Measurements from ENCODE around the gene FOXF1. TPM values are rescaled to one million over a fixed set of nuclear protein-coding genes. Genes with fewer than 3 reads are reported as not detected.

The FOXF1 gene
- total and polyA plus RNA-seq, 2 donors (not counting 1 experiment from before 2014, with no cell fraction given), result 14.0 to 31.5 TPM

DNA sequence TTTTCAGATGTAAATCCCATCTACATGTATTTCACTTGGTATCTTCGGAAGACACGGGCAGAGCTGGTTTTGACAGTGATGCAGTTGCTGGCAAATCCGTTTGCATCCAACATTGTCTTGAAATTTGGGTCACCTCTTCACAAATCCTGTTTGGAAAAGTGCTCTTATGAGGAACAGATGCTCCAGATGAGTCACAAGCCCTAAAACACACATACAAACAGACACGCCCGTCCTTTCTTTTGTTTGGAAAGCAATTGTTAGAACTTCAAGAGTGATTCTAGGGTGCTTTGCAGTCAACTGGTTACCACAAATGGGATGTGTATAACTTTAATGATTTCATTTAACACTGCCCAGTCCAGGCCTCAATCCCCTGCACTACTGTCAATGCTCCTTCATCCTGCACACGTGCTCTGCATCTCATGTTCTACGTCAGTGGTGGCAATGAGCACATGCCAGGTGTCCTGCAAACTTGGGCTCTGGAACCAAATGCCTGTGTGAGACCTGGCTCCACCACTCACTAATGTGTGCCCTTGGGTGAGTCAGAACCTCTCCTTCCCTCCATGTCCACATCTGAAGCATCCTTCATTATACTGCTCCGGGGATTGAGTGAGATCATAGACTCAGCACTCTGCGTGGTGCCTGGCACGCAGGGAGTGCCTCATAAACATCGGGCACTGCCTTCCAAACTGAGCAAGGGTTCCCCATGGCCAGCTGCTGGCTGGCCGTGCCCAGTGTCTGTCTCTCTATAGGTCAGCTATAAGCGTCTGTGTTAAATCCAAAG, 19.3 kb upstream of the FOXF1 start:
- TF ChIP-seq, protein P1, sequence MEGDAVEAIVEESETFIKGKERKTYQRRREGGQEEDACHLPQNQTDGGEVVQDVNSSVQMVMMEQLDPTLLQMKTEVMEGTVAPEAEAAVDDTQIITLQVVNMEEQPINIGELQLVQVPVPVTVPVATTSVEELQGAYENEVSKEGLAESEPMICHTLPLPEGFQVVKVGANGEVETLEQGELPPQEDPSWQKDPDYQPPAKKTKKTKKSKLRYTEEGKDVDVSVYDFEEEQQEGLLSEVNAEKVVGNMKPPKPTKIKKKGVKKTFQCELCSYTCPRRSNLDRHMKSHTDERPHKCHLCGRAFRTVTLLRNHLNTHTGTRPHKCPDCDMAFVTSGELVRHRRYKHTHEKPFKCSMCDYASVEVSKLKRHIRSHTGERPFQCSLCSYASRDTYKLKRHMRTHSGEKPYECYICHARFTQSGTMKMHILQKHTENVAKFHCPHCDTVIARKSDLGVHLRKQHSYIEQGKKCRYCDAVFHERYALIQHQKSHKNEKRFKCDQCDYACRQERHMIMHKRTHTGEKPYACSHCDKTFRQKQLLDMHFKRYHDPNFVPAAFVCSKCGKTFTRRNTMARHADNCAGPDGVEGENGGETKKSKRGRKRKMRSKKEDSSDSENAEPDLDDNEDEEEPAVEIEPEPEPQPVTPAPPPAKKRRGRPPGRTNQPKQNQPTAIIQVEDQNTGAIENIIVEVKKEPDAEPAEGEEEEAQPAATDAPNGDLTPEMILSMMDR (conservative IDR thresholded peaks at IDR 0.05 in 1 of 2, IDR thresholded peaks at IDR 0.05 in 1 of 2; ENCODE audit: low read depth in 1 of 2, low read length in 2 of 2), result no peak
- Histone ChIP-seq H4K20me1 (ENCODE audit: control insufficient read depth, extremely low read depth, insufficient read depth, low read length) (no peaks in the 10 kb centered on the region), H3K4me1 (ENCODE audit: control insufficient read depth, extremely low read depth, insufficient read depth, low read length) (peaks cover 10% of the 10 kb centered on the region), H3K4me2 (ENCODE audit: extremely low read depth, insufficient read depth, low read length) (no peak overlapping the region), H3K36me3 (ENCODE audit: control insufficient read depth, insufficient read depth, low read length) (peaks cover 5% of the 10 kb centered on the region), H3K27me3 (ENCODE audit: control insufficient read depth, insufficient read depth, low read length) (no peaks in the 10 kb centered on the region), H2AFZ (ENCODE audit: low read length) (no peak overlapping the region), H3K9me3 (ENCODE audit: control insufficient read depth, insufficient read depth, low read depth, low read length) (no peaks in the 10 kb centered on the region), H3K27ac (ENCODE audit: insufficient read depth, low read length) (no peak overlapping the region), H3K79me2 (ENCODE audit: control insufficient read depth, insufficient read depth, low read length) (peaks cover 45% of the 10 kb centered on the region), H3K4me3 (replicated peaks in 1 of 4; ENCODE audit: control extremely low read depth in 1 of 4, insufficient read depth in 1 of 4, low read depth in 3 of 4, low read length in 4 of 4) (no peak overlapping the region), H3K9ac (ENCODE audit: insufficient read depth, low read length) (no peak overlapping the region)
- peak in 1 of 2 donors; percentile 56 for DNase-seq (ENCODE audit: low read depth in 2 of 2)

DNA sequence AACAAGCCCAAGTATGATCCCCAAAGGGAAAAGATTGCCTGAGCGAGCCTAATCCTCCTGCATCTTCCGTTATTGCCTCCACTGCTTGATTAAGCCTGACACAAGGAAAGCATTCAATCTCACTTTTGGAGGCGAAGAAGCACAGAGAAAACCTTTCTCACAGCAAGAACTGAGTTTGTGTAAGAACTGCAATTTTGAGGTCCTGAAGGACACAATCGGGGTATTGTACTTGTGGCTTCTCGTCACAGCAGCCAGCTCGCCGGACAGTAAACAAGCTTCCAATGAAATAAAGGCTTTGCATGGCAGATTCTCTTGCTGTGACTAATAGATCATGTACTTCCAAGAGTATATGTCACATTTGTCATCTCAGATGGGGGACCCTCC, 18.7 kb upstream of the FOXF1 start:
- Histone ChIP-seq H3K4me1 (ENCODE audit: control insufficient read depth, extremely low read depth, insufficient read depth, low read length) (peaks cover 10% of the 10 kb centered on the region), H3K4me3 (replicated peaks in 1 of 4; ENCODE audit: control extremely low read depth in 1 of 4, insufficient read depth in 1 of 4, low read depth in 3 of 4, low read length in 4 of 4) (no peak overlapping the region), H2AFZ (ENCODE audit: low read length) (no peak overlapping the region), H3K27me3 (ENCODE audit: control insufficient read depth, insufficient read depth, low read length) (no peaks in the 10 kb centered on the region), H3K27ac (ENCODE audit: insufficient read depth, low read length) (no peak overlapping the region), H3K79me2 (ENCODE audit: control insufficient read depth, insufficient read depth, low read length) (peaks cover 50% of the 10 kb centered on the region), H3K4me2 (ENCODE audit: extremely low read depth, insufficient read depth, low read length) (no peak overlapping the region), H3K36me3 (ENCODE audit: control insufficient read depth, insufficient read depth, low read length) (peaks cover 5% of the 10 kb centered on the region), H3K9me3 (ENCODE audit: control insufficient read depth, insufficient read depth, low read depth, low read length) (no peaks in the 10 kb centered on the region), H3K9ac (ENCODE audit: insufficient read depth, low read length) (no peak overlapping the region), H4K20me1 (ENCODE audit: control insufficient read depth, extremely low read depth, insufficient read depth, low read length) (no peaks in the 10 kb centered on the region)
- no peak for DNase-seq (ENCODE audit: low read depth in 2 of 2)
- no peak for TF ChIP-seq EZH2 (IDR thresholded peaks at IDR 0.05; ENCODE audit: low read length, missing control alignments)
- TF ChIP-seq, protein P1 (conservative IDR thresholded peaks at IDR 0.05 in 1 of 2, IDR thresholded peaks at IDR 0.05 in 1 of 2; ENCODE audit: low read depth in 1 of 2, low read length in 2 of 2), result no peak

DNA sequence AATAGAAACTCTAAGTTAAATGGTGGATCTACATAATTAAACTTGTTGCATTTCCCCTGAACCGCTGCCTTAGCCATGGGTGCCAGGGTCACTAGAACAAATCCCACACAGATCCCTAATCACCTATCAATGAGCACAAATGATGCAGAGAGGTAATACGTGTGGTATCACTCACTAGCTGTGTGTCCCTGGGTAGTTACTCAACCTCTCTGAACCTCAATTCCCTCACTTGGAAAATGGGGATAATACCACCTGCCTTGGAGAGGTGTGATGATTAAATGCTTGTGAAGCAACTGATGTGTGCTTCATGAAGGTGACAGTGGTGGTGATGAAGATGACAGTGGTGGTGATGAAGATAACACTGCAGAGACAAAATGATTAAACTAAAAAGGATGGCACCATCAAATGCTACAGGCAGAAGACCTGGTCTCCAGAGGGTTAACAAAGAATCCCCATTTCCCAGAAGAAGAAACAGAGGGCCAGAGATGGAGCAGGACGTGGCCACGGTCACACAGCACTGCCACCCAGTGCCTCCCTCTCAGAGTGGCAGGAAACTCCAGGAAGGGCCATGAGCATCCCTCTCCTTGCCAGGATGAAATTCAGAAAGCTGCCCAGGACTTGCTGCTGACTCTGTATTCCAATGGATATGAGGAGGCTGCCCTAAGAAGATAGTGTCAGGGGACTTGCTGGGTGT, 17.9 kb upstream of the FOXF1 start:
- TF ChIP-seq EZH2 (IDR thresholded peaks at IDR 0.05; ENCODE audit: low read length, missing control alignments), result no peak
- TF ChIP-seq, protein P1 (conservative IDR thresholded peaks at IDR 0.05 in 1 of 2, IDR thresholded peaks at IDR 0.05 in 1 of 2; ENCODE audit: low read depth in 1 of 2, low read length in 2 of 2), result no peak
- H3K4me1 ChIP-seq (ENCODE audit: control insufficient read depth, extremely low read depth, insufficient read depth, low read length), result peaks cover 10% of the 10 kb centered on the region
- H2AFZ ChIP-seq (ENCODE audit: low read length), result no peak overlapping the region
- H3K4me2 ChIP-seq (ENCODE audit: extremely low read depth, insufficient read depth, low read length), result no peak overlapping the region
- no peak overlapping the region for H3K27ac ChIP-seq (ENCODE audit: insufficient read depth, low read length)
- no peaks in the 10 kb centered on the region for H4K20me1 ChIP-seq (ENCODE audit: control insufficient read depth, extremely low read depth, insufficient read depth, low read length)
- no peaks in the 10 kb centered on the region for H3K9me3 ChIP-seq (ENCODE audit: control insufficient read depth, insufficient read depth, low read depth, low read length)
- no peak overlapping the region for H3K4me3 ChIP-seq (replicated peaks in 1 of 4; ENCODE audit: control extremely low read depth in 1 of 4, insufficient read depth in 1 of 4, low read depth in 3 of 4, low read length in 4 of 4)
- H3K36me3 ChIP-seq (ENCODE audit: control insufficient read depth, insufficient read depth, low read length), result peaks cover 5% of the 10 kb centered on the region
- no peaks in the 10 kb centered on the region for H3K27me3 ChIP-seq (ENCODE audit: control insufficient read depth, insufficient read depth, low read length)
- no peak for DNase-seq (ENCODE audit: low read depth in 2 of 2)
- no peak overlapping the region for H3K9ac ChIP-seq (ENCODE audit: insufficient read depth, low read length)
- H3K79me2 ChIP-seq (ENCODE audit: control insufficient read depth, insufficient read depth, low read length), result peaks cover 54% of the 10 kb centered on the region
